ENCODE measurements around the gene RAD18. TPM values are rescaled to one million over a fixed set of nuclear protein-coding genes. Genes with fewer than 3 reads are reported as not detected.

RAD18 gene
- total and polyA plus RNA-seq, 4 donors, result 1.2 to 9.0 (median 4.3) TPM

DNA sequence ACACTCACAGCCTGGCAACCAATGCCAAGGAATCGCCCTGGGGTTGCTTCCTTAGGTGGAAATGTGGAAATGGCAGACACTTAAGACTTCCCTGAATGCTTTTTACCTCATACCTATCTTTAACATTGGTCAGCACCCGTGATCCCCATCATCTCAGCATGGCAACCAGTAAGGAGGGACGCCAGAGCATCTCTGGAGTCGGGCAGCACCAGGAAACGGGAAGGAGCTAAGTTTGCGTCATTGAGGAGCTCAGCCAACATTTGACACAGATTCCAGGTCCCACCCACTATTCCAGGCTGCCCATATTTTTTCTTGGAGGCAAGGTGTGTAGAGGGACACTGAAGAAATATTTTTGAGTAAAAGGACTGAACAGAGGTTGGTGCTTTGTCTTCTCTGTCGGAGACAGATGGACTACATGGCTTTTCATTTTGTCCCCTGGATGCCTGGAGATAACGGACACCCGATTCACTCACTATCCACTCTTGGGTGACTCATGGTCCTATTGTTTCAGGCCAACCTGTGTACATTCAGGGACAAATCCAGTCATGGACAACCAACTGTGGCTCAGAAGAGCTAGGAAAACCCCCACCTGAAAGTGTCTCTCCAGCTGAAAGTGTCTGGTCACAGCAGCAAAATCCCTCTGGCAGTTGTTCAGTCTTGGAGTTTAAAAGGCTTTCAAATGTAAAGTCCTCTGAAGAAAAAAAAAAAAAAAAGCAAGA is 123.5 kb downstream of the RAD18 start:
- TF ChIP-seq HNF4G (IDR thresholded peaks at IDR 0.05), result no peak
- TF ChIP-seq RXRA (IDR thresholded peaks at IDR 0.05), result no peak
- no peak for TF ChIP-seq JUND (IDR thresholded peaks at IDR 0.05)
- TF ChIP-seq NR2F2 (IDR thresholded peaks at IDR 0.05), result no peak
- TF ChIP-seq, protein P1, sequence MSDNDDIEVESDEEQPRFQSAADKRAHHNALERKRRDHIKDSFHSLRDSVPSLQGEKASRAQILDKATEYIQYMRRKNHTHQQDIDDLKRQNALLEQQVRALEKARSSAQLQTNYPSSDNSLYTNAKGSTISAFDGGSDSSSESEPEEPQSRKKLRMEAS (IDR thresholded peaks at IDR 0.05), result no peak
- no peak for TF ChIP-seq YY1 (IDR thresholded peaks at IDR 0.05)
- WGBS, result 84% methylated on average over 9 of the region's 9 CpGs
- no peaks in the 10 kb centered on the region for H3K4me1 ChIP-seq (ENCODE audit: control insufficient read depth in 4 of 4, insufficient read depth in 4 of 4, low read length in 3 of 4)
- no peak overlapping the region for H3K27ac ChIP-seq (ENCODE audit: low read depth in 1 of 2, low read length in 2 of 2)
- H3K9ac ChIP-seq (ENCODE audit: low read depth in 1 of 2, low read length in 2 of 2), result no peak overlapping the region
- H3K4me3 ChIP-seq (ENCODE audit: low read depth in 1 of 3, low read length in 3 of 3), result no peak overlapping the region
- H3K9me3 ChIP-seq (ENCODE audit: control insufficient read depth in 4 of 4, low read length in 3 of 4), result no peaks in the 10 kb centered on the region
- H3K36me3 ChIP-seq (ENCODE audit: control insufficient read depth in 4 of 4, insufficient read depth in 3 of 4, low read depth in 1 of 4, low read length in 3 of 4), result no peaks in the 10 kb centered on the region
- no peaks in the 10 kb centered on the region for H3K27me3 ChIP-seq (ENCODE audit: control insufficient read depth in 4 of 4, insufficient read depth in 4 of 4, low read length in 3 of 4)
- DNase-seq (ENCODE audit: low spot score), result no peak

GRCh38 chr3:8838765-8839423 is 124.4 kb downstream of the RAD18 start:
- DNase-seq (ENCODE audit: low spot score), result no peak
- no peak overlapping the region for H3K9ac ChIP-seq (ENCODE audit: low read depth in 1 of 2, low read length in 2 of 2)
- TF ChIP-seq HNF4G (IDR thresholded peaks at IDR 0.05) (no peak), YY1 (IDR thresholded peaks at IDR 0.05) (no peak), RAD21 (IDR thresholded peaks at IDR 0.05) (no peak), SP1 (IDR thresholded peaks at IDR 0.05) (no peak), FOXA2 (IDR thresholded peaks at IDR 0.05) (no peak), NR2F2 (IDR thresholded peaks at IDR 0.05) (no peak), RXRA (IDR thresholded peaks at IDR 0.05) (no peak), JUND (IDR thresholded peaks at IDR 0.05) (no peak), HNF4A (conservative IDR thresholded peaks at IDR 0.05) (no peak)
- TF ChIP-seq, protein P1 (IDR thresholded peaks at IDR 0.05), result no peak
- TF ChIP-seq, protein P2, sequence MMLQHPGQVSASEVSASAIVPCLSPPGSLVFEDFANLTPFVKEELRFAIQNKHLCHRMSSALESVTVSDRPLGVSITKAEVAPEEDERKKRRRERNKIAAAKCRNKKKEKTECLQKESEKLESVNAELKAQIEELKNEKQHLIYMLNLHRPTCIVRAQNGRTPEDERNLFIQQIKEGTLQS (IDR thresholded peaks at IDR 0.05), result no peak
- 92% methylated on average over 3 of the region's 3 CpGs for WGBS
- H3K4me3 ChIP-seq (ENCODE audit: low read depth in 1 of 3, low read length in 3 of 3), result no peak overlapping the region
- no peaks in the 10 kb centered on the region for H3K4me1 ChIP-seq (ENCODE audit: control insufficient read depth in 4 of 4, insufficient read depth in 4 of 4, low read length in 3 of 4)
- no peaks in the 10 kb centered on the region for H3K9me3 ChIP-seq (ENCODE audit: control insufficient read depth in 4 of 4, low read length in 3 of 4)
- no peaks in the 10 kb centered on the region for H3K36me3 ChIP-seq (ENCODE audit: control insufficient read depth in 4 of 4, insufficient read depth in 3 of 4, low read depth in 1 of 4, low read length in 3 of 4)
- no peaks in the 10 kb centered on the region for H3K27me3 ChIP-seq (ENCODE audit: control insufficient read depth in 4 of 4, insufficient read depth in 4 of 4, low read length in 3 of 4)
- H3K27ac ChIP-seq (ENCODE audit: low read depth in 1 of 2, low read length in 2 of 2), result no peak overlapping the region

DNA sequence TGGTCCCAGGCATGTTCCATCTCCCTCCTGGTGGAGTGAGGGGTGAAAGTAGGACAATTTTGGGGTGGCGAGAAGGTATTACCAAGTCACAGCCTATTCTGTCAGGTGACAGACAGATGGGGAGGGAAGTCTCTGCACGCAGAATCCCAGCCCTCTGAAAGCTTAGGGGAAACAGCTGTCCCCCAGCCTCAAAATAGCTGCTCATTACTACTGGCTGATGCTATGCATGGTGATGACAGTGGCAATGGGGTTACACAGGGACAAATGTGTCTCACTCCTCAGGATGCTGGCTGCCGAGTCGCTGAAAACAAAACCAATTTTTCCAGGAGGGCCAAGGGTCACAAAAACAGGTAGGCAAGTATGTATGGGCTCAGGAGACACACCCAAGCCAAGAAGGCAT is 125.0 kb downstream of the RAD18 start:
- H3K9ac ChIP-seq (ENCODE audit: low read depth in 1 of 2, low read length in 2 of 2), result no peak overlapping the region
- no peak for DNase-seq (ENCODE audit: low spot score)
- H3K4me1 ChIP-seq (ENCODE audit: control insufficient read depth in 4 of 4, insufficient read depth in 4 of 4, low read length in 3 of 4), result no peaks in the 10 kb centered on the region
- H3K27me3 ChIP-seq (ENCODE audit: control insufficient read depth in 4 of 4, insufficient read depth in 4 of 4, low read length in 3 of 4), result no peaks in the 10 kb centered on the region
- H3K4me3 ChIP-seq (ENCODE audit: low read depth in 1 of 3, low read length in 3 of 3), result no peak overlapping the region
- H3K36me3 ChIP-seq (ENCODE audit: control insufficient read depth in 4 of 4, insufficient read depth in 3 of 4, low read depth in 1 of 4, low read length in 3 of 4), result no peaks in the 10 kb centered on the region
- 72% methylated on average over 4 of the region's 4 CpGs for WGBS
- no peaks in the 10 kb centered on the region for H3K9me3 ChIP-seq (ENCODE audit: control insufficient read depth in 4 of 4, low read length in 3 of 4)
- TF ChIP-seq, protein P3, sequence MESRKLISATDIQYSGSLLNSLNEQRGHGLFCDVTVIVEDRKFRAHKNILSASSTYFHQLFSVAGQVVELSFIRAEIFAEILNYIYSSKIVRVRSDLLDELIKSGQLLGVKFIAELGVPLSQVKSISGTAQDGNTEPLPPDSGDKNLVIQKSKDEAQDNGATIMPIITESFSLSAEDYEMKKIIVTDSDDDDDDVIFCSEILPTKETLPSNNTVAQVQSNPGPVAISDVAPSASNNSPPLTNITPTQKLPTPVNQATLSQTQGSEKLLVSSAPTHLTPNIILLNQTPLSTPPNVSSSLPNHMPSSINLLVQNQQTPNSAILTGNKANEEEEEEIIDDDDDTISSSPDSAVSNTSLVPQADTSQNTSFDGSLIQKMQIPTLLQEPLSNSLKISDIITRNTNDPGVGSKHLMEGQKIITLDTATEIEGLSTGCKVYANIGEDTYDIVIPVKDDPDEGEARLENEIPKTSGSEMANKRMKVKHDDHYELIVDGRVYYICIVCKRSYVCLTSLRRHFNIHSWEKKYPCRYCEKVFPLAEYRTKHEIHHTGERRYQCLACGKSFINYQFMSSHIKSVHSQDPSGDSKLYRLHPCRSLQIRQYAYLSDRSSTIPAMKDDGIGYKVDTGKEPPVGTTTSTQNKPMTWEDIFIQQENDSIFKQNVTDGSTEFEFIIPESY (IDR thresholded peaks at IDR 0.05), result no peak
- TF ChIP-seq EGR1 (IDR thresholded peaks at IDR 0.05; ENCODE audit: low read depth in 2 of 2) (no peak), HNF4G (IDR thresholded peaks at IDR 0.05) (no peak), YY1 (IDR thresholded peaks at IDR 0.05) (no peak), RXRA (IDR thresholded peaks at IDR 0.05) (no peak), RAD21 (IDR thresholded peaks at IDR 0.05) (no peak), HNF4A (conservative IDR thresholded peaks at IDR 0.05) (no peak), FOXA1 (IDR thresholded peaks at IDR 0.05) (no peak), JUND (IDR thresholded peaks at IDR 0.05) (no peak), SP1 (IDR thresholded peaks at IDR 0.05) (no peak), TAF1 (conservative IDR thresholded peaks at IDR 0.05) (no peak), FOXA2 (IDR thresholded peaks at IDR 0.05) (no peak), GABPA (IDR thresholded peaks at IDR 0.05 in 1 of 2, conservative IDR thresholded peaks at IDR 0.05 in 1 of 2) (no peak)
- TF ChIP-seq, protein P1 (IDR thresholded peaks at IDR 0.05), result no peak
- TF ChIP-seq, protein P2 (IDR thresholded peaks at IDR 0.05), result no peak
- no peak overlapping the region for H3K27ac ChIP-seq (ENCODE audit: low read depth in 1 of 2, low read length in 2 of 2)

All from liver (tissue), 9 donors.